Measurements from ENCODE around the gene TEX53.

TEX53 gene

GRCh38 chr9:114631166-114631565 is 26.4 kb downstream of the TEX53 start:
- no peak overlapping the region for H3K9ac ChIP-seq (ENCODE audit: low read depth, low read length)
- no peaks in the 10 kb centered on the region for H3K36me3 ChIP-seq (ENCODE audit: control insufficient read depth, insufficient read depth, low read length)
- no peaks in the 10 kb centered on the region for H3K27me3 ChIP-seq (ENCODE audit: control insufficient read depth, insufficient read depth, low read length)
- H3K9me3 ChIP-seq (ENCODE audit: control insufficient read depth, insufficient read depth, low read length) = no peaks in the 10 kb centered on the region
- H3K4me3 ChIP-seq (ENCODE audit: low read depth, low read length) = no peak overlapping the region
- H3K4me1 ChIP-seq (ENCODE audit: control insufficient read depth, insufficient read depth, low read length) = no peaks in the 10 kb centered on the region

GRCh38 chr9:114629563-114630090 is 28.0 kb downstream of the TEX53 start:
- Histone ChIP-seq H3K27me3 (ENCODE audit: control insufficient read depth, insufficient read depth, low read length) (no peaks in the 10 kb centered on the region), H3K9me3 (ENCODE audit: control insufficient read depth, insufficient read depth, low read length) (no peaks in the 10 kb centered on the region), H3K4me3 (ENCODE audit: low read depth, low read length) (no peak overlapping the region), H3K4me1 (ENCODE audit: control insufficient read depth, insufficient read depth, low read length) (no peaks in the 10 kb centered on the region), H3K9ac (ENCODE audit: low read depth, low read length) (no peak overlapping the region), H3K36me3 (ENCODE audit: control insufficient read depth, insufficient read depth, low read length) (no peaks in the 10 kb centered on the region)

- Histone ChIP-seq H3K27me3 (ENCODE audit: control insufficient read depth, insufficient read depth, low read length) (no peaks in the 10 kb centered on the region), H3K9me3 (ENCODE audit: control insufficient read depth, insufficient read depth, low read length) (no peaks in the 10 kb centered on the region), H3K4me1 (ENCODE audit: control insufficient read depth, insufficient read depth, low read length) (no peaks in the 10 kb centered on the region), H3K36me3 (ENCODE audit: control insufficient read depth, insufficient read depth, low read length) (no peaks in the 10 kb centered on the region), H3K4me3 (ENCODE audit: low read depth, low read length) (no peak overlapping the region), H3K9ac (ENCODE audit: low read depth, low read length) (no peak overlapping the region)
These were observed 30.1 kb downstream of the TEX53 start for GRCh38 chr9:114627553-114627952.

- Histone ChIP-seq H3K4me1 (ENCODE audit: control insufficient read depth, insufficient read depth, low read length) (no peaks in the 10 kb centered on the region), H3K36me3 (ENCODE audit: control insufficient read depth, insufficient read depth, low read length) (no peaks in the 10 kb centered on the region), H3K9ac (ENCODE audit: low read depth, low read length) (no peak overlapping the region)
These were observed 31.1 kb downstream of the TEX53 start for GRCh38 chr9:114626415-114627020.

GRCh38 chr9:114624677-114625076 is 32.9 kb downstream of the TEX53 start:
- Histone ChIP-seq H3K4me1 (ENCODE audit: control insufficient read depth, insufficient read depth, low read length) (no peaks in the 10 kb centered on the region), H3K36me3 (ENCODE audit: control insufficient read depth, insufficient read depth, low read length) (no peaks in the 10 kb centered on the region), H3K27me3 (ENCODE audit: control insufficient read depth, insufficient read depth, low read length) (no peaks in the 10 kb centered on the region), H3K4me3 (ENCODE audit: low read depth, low read length) (no peak overlapping the region), H3K9ac (ENCODE audit: low read depth, low read length) (no peak overlapping the region), H3K9me3 (ENCODE audit: control insufficient read depth, insufficient read depth, low read length) (no peaks in the 10 kb centered on the region)

More at GRCh38 chr9:114626415-114627020, 31.1 kb downstream of the TEX53 start:
- no peaks in the 10 kb centered on the region for H3K9me3 ChIP-seq (ENCODE audit: control insufficient read depth, insufficient read depth, low read length)
- H3K4me3 ChIP-seq (ENCODE audit: low read depth, low read length) = no peak overlapping the region
- H3K27me3 ChIP-seq (ENCODE audit: control insufficient read depth, insufficient read depth, low read length) = no peaks in the 10 kb centered on the region

GRCh38 chr9:114621975-114622609 is 35.5 kb downstream of the TEX53 start:
- Histone ChIP-seq H3K9me3 (ENCODE audit: control insufficient read depth, insufficient read depth, low read length) (no peaks in the 10 kb centered on the region), H3K4me1 (ENCODE audit: control insufficient read depth, insufficient read depth, low read length) (no peaks in the 10 kb centered on the region), H3K36me3 (ENCODE audit: control insufficient read depth, insufficient read depth, low read length) (no peaks in the 10 kb centered on the region), H3K4me3 (ENCODE audit: low read depth, low read length) (no peak overlapping the region), H3K9ac (ENCODE audit: low read depth, low read length) (no peak overlapping the region), H3K27me3 (ENCODE audit: control insufficient read depth, insufficient read depth, low read length) (no peaks in the 10 kb centered on the region)

- no peaks in the 10 kb centered on the region for H3K4me1 ChIP-seq (ENCODE audit: control insufficient read depth, insufficient read depth, low read length)
- H3K4me3 ChIP-seq (ENCODE audit: low read depth, low read length) = no peak overlapping the region
- no peaks in the 10 kb centered on the region for H3K27me3 ChIP-seq (ENCODE audit: control insufficient read depth, insufficient read depth, low read length)
- no peaks in the 10 kb centered on the region for H3K9me3 ChIP-seq (ENCODE audit: control insufficient read depth, insufficient read depth, low read length)
- H3K9ac ChIP-seq (ENCODE audit: low read depth, low read length) = no peak overlapping the region
- no peaks in the 10 kb centered on the region for H3K36me3 ChIP-seq (ENCODE audit: control insufficient read depth, insufficient read depth, low read length)
These were observed 36.0 kb downstream of the TEX53 start for GRCh38 chr9:114621561-114621960.

GRCh38 chr9:114619191-114619761 is 38.3 kb downstream of the TEX53 start:
- Histone ChIP-seq H3K27me3 (ENCODE audit: control insufficient read depth, insufficient read depth, low read length) (no peaks in the 10 kb centered on the region), H3K9me3 (ENCODE audit: control insufficient read depth, insufficient read depth, low read length) (no peaks in the 10 kb centered on the region), H3K4me3 (ENCODE audit: low read depth, low read length) (no peak overlapping the region), H3K4me1 (ENCODE audit: control insufficient read depth, insufficient read depth, low read length) (no peaks in the 10 kb centered on the region), H3K9ac (ENCODE audit: low read depth, low read length) (no peak overlapping the region), H3K36me3 (ENCODE audit: control insufficient read depth, insufficient read depth, low read length) (no peaks in the 10 kb centered on the region)

GRCh38 chr9:114616684-114617520 is 40.7 kb downstream of the TEX53 start:
- no peaks in the 10 kb centered on the region for H3K9me3 ChIP-seq (ENCODE audit: control insufficient read depth, insufficient read depth, low read length)
- H3K27me3 ChIP-seq (ENCODE audit: control insufficient read depth, insufficient read depth, low read length) = peaks cover 3% of the 10 kb centered on the region
- no peak overlapping the region for H3K9ac ChIP-seq (ENCODE audit: low read depth, low read length)
- H3K4me1 ChIP-seq (ENCODE audit: control insufficient read depth, insufficient read depth, low read length) = peaks cover 11% of the 10 kb centered on the region
- no peaks in the 10 kb centered on the region for H3K36me3 ChIP-seq (ENCODE audit: control insufficient read depth, insufficient read depth, low read length)
- no peak overlapping the region for H3K4me3 ChIP-seq (ENCODE audit: low read depth, low read length)

GRCh38 chr9:114614373-114614772 is 43.2 kb downstream of the TEX53 start:
- no peaks in the 10 kb centered on the region for H3K9me3 ChIP-seq (ENCODE audit: control insufficient read depth, insufficient read depth, low read length)
- peaks cover 11% of the 10 kb centered on the region for H3K27me3 ChIP-seq (ENCODE audit: control insufficient read depth, insufficient read depth, low read length)
- H3K36me3 ChIP-seq (ENCODE audit: control insufficient read depth, insufficient read depth, low read length) = no peaks in the 10 kb centered on the region
- H3K4me1 ChIP-seq (ENCODE audit: control insufficient read depth, insufficient read depth, low read length) = peaks cover 13% of the 10 kb centered on the region
- no peak overlapping the region for H3K4me3 ChIP-seq (ENCODE audit: low read depth, low read length)
- no peak overlapping the region for H3K9ac ChIP-seq (ENCODE audit: low read depth, low read length)

- H3K4me3 ChIP-seq (ENCODE audit: low read depth, low read length) = no peak overlapping the region
- peaks cover 11% of the 10 kb centered on the region for H3K27me3 ChIP-seq (ENCODE audit: control insufficient read depth, insufficient read depth, low read length)
- H3K9me3 ChIP-seq (ENCODE audit: control insufficient read depth, insufficient read depth, low read length) = no peaks in the 10 kb centered on the region
- no peaks in the 10 kb centered on the region for H3K36me3 ChIP-seq (ENCODE audit: control insufficient read depth, insufficient read depth, low read length)
- H3K4me1 ChIP-seq (ENCODE audit: control insufficient read depth, insufficient read depth, low read length) = peaks cover 13% of the 10 kb centered on the region
- no peak overlapping the region for H3K9ac ChIP-seq (ENCODE audit: low read depth, low read length)
These were observed 43.7 kb downstream of the TEX53 start for GRCh38 chr9:114613919-114614318.

Data from iPS-15b (cell line).